ENCODE results near the gene SPCS3.

The SPCS3 gene

GRCh38 chr4:176319704-176320339, at the start of gene SPCS3:
Gene SPCS3, plus strand, starts transcription at chr4:176319966. Its CDS starts 111 bp downstream, at chr4:176320077.
- Histone ChIP-seq H3K4me2 (ENCODE audit: insufficient read depth, low read length) (peak within 1 kb of the TSS; percentile 69), H3K9ac (ENCODE audit: low read depth, low read length) (peak within 1 kb of the TSS; percentile 100), H4K20me1 (ENCODE audit: insufficient read depth, low read length) (peaks cover 31% of the 10 kb centered on the region; the same call in 1 of the 2 replicates), H3K4me3 (ENCODE audit: low read depth in 1 of 2, low read length in 2 of 2) (peak within 1 kb of the TSS; percentile 58 to 99), H3K27ac (ENCODE audit: low read length) (peak within 1 kb of the TSS; percentile 100), H3K79me2 (ENCODE audit: insufficient read depth, low read length) (peaks cover 50% of the 10 kb centered on the region), H3K27me3 (ENCODE audit: insufficient read depth, low read length, poor library complexity) (no peaks in the 10 kb centered on the region), H3K4me1 (ENCODE audit: insufficient read depth, low read length) (peaks cover 40% of the 10 kb centered on the region), H2AFZ (ENCODE audit: low read depth, low read length) (peak within 1 kb of the TSS; percentile 99), H3K9me3 (ENCODE audit: insufficient read depth, low read length, severe bottlenecking) (no peaks in the 10 kb centered on the region), H3K36me3 (ENCODE audit: insufficient read depth, low read length) (peaks cover 10% of the 10 kb centered on the region)
- no peak for TF ChIP-seq EZH2 (IDR thresholded peaks at IDR 0.05; ENCODE audit: borderline replicate concordance, low read depth, low read length, severe bottlenecking)
- TF ChIP-seq, protein P1, sequence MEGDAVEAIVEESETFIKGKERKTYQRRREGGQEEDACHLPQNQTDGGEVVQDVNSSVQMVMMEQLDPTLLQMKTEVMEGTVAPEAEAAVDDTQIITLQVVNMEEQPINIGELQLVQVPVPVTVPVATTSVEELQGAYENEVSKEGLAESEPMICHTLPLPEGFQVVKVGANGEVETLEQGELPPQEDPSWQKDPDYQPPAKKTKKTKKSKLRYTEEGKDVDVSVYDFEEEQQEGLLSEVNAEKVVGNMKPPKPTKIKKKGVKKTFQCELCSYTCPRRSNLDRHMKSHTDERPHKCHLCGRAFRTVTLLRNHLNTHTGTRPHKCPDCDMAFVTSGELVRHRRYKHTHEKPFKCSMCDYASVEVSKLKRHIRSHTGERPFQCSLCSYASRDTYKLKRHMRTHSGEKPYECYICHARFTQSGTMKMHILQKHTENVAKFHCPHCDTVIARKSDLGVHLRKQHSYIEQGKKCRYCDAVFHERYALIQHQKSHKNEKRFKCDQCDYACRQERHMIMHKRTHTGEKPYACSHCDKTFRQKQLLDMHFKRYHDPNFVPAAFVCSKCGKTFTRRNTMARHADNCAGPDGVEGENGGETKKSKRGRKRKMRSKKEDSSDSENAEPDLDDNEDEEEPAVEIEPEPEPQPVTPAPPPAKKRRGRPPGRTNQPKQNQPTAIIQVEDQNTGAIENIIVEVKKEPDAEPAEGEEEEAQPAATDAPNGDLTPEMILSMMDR (IDR thresholded peaks at IDR 0.05; ENCODE audit: borderline replicate concordance, extremely low read depth, low read length, poor library complexity, severe bottlenecking): no peak
- ATAC-seq (ENCODE audit: insufficient read depth, low read depth) (peak; percentile 92), DNase-seq (peak; percentile 94)

DNA sequence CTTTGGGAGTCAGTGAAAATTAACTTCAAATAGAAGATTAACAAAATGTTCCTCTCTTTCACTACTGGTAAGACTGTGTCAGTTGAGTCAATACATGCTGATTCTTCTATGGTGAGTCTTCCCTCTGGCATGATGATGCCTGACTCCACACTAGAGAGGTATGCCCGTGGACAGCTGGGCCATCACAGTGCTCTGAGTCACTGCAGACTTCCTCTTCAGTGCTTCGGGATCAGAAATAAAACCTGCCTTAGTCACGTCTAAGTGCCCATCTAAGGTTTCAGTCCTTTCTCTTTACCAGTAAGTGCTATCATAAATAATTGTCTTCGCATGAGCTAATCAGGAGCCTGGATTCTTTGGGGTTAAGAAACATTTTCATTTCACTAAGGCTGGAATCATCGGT, 49.1 kb upstream of the SPCS3 start:
- Histone ChIP-seq H3K27ac (ENCODE audit: low read length) (no peak overlapping the region), H4K20me1 (ENCODE audit: insufficient read depth, low read length) (no peaks in the 10 kb centered on the region), H3K9ac (ENCODE audit: low read depth, low read length) (no peak overlapping the region), H3K4me3 (ENCODE audit: low read depth in 1 of 2, low read length in 2 of 2) (no peak overlapping the region), H3K4me1 (ENCODE audit: insufficient read depth, low read length) (no peaks in the 10 kb centered on the region), H3K79me2 (ENCODE audit: insufficient read depth, low read length) (no peaks in the 10 kb centered on the region), H2AFZ (ENCODE audit: low read depth, low read length) (no peak overlapping the region), H3K4me2 (ENCODE audit: insufficient read depth, low read length) (no peak overlapping the region), H3K36me3 (ENCODE audit: insufficient read depth, low read length) (no peaks in the 10 kb centered on the region), H3K27me3 (ENCODE audit: insufficient read depth, low read length, poor library complexity) (peaks cover 10% of the 10 kb centered on the region), H3K9me3 (ENCODE audit: insufficient read depth, low read length, severe bottlenecking) (no peaks in the 10 kb centered on the region)
- no peak for TF ChIP-seq EZH2 (IDR thresholded peaks at IDR 0.05; ENCODE audit: borderline replicate concordance, low read depth, low read length, severe bottlenecking)
- TF ChIP-seq, protein P1 (IDR thresholded peaks at IDR 0.05; ENCODE audit: borderline replicate concordance, extremely low read depth, low read length, poor library complexity, severe bottlenecking): no peak
- DNase-seq (no peak), ATAC-seq (ENCODE audit: insufficient read depth, low read depth) (no peak)

DNA sequence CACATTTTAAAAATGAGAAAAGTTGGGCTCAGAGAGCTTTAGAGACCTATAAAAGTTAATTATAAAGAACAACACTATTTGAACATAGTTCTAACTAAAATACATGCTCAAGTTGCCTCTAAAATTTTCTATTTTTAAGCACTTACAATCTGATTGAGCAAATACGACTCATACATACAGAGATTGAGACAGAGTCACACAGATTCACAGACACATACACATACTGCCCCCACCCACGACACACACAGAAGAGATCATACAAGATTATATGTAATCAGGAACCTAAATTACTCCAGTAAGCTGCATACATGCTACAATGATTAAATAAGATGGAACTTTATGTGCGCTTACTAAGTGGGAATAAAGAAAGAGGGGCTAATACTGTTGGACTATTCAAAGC, 48.0 kb upstream of the SPCS3 start:
- Histone ChIP-seq H3K79me2 (ENCODE audit: insufficient read depth, low read length) (no peaks in the 10 kb centered on the region), H3K27ac (ENCODE audit: low read length) (no peak overlapping the region), H3K4me3 (ENCODE audit: low read depth in 1 of 2, low read length in 2 of 2) (no peak overlapping the region), H3K27me3 (ENCODE audit: insufficient read depth, low read length, poor library complexity) (peaks cover 10% of the 10 kb centered on the region), H3K9me3 (ENCODE audit: insufficient read depth, low read length, severe bottlenecking) (no peaks in the 10 kb centered on the region), H3K4me1 (ENCODE audit: insufficient read depth, low read length) (no peaks in the 10 kb centered on the region), H3K36me3 (ENCODE audit: insufficient read depth, low read length) (no peaks in the 10 kb centered on the region), H3K9ac (ENCODE audit: low read depth, low read length) (no peak overlapping the region), H3K4me2 (ENCODE audit: insufficient read depth, low read length) (no peak overlapping the region), H2AFZ (ENCODE audit: low read depth, low read length) (no peak overlapping the region), H4K20me1 (ENCODE audit: insufficient read depth, low read length) (no peaks in the 10 kb centered on the region)
- ATAC-seq (ENCODE audit: insufficient read depth, low read depth): no peak
- no peak for TF ChIP-seq EZH2 (IDR thresholded peaks at IDR 0.05; ENCODE audit: borderline replicate concordance, low read depth, low read length, severe bottlenecking)
- TF ChIP-seq, protein P1 (IDR thresholded peaks at IDR 0.05; ENCODE audit: borderline replicate concordance, extremely low read depth, low read length, poor library complexity, severe bottlenecking): no peak
- DNase-seq: no peak

All from DND-41 (cell line).